GM18870 (cell line): ENCODE results near the gene TLDC2.
"Not testable (repeated sequence)": the region's sequence is repeated elsewhere in the genome, so short reads cannot be mapped to it uniquely, and the experiment has no call there.

Source experiments
- ATAC-seq: cut with Tn5 transposase; IDR thresholded peaks from one replicate; pipeline ENCODE4 v1.9.1; 2021; ENCODE audit warnings: moderate library complexity; ENCODE audit not compliant: unreplicated experiment

The TLDC2 gene

GRCh38 chr20:36875702-36876472 is at the start of gene TLDC2:
Gene TLDC2 (plus strand): TSS chr20:36876138. CDS start chr20:36876175, 37 bp downstream.
- ATAC-seq = no peak

DNA sequence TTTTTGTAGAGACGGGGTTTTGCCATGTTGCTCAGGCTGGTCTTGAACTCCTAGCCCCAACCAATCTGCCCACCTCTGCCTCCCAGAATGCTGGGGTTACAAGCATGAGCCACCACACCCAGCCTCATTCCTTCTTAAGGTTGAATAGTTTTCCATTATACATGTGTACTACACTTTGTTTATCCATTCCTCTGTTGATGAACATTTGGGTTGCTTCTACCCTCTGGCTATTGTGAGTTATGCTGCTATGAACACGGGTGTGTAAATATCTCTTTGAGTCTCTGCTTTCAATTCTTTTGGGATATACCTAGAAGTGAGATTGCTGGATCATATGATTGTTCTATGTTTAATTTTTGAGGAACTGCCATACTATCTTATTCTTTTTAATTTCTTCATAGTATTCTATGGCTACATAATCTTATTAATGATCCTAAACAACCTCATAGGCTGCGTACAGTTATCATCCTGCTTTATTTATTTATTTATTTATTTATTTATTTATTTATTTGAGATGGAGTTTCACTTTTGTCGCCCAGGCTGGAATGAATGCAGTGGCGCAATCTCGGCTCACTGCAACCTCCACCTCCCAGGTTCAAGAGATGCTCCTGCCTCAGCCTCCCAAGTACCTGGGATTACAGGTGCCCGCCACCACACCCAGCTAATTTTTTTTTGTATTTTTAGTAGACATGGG is 49.2 kb upstream of the TLDC2 start:
- no peak for ATAC-seq

- ATAC-seq = peak; percentile 76
Observed at GRCh38 chr20:36827541-36828279, 48.2 kb upstream of the TLDC2 start.

GRCh38 chr20:36830791-36831691 is 44.9 kb upstream of the TLDC2 start:
- no peak for ATAC-seq

GRCh38 chr20:36832791-36833190 is 43.1 kb upstream of the TLDC2 start:
- ATAC-seq = no peak

DNA sequence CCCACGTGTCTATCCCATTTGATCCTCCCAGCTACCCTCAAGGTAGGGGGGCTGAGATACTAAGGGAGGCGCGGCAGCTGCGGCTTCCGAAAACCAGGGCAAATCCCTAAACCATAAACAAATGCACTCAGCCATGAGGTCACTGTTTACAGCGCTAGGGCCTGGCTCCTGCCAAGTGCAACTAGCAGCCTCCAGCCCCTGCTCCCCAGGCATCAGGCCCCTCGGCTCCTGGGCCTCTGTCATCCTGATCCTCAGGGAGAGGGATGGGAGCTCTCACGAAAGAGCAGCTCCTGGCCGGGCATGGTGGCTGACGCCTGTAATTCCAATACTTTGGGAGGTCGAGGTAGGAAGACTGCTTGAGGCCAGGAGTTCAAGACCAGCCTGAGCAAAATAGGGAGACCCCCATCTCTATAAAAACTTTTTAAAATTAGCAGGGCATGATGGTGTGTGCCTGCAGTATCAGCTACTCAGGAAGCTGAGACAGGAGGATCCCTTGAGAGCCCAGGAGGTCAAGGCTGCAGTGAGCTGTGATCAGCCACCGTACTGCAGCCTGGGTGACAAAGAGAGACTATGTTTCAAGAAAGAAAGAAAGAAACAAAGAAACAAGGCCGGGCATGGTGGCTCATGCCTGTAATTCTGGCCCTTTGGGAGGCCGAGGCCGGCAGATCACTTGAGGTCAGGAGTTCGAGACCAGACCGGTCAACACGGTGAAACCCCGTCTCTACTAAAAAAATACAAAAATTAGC is 42.5 kb upstream of the TLDC2 start:
- no peak for ATAC-seq

GRCh38 chr20:36835025-36835424 is 40.9 kb upstream of the TLDC2 start:
- ATAC-seq = no peak

- no peak for ATAC-seq
Observed at GRCh38 chr20:36835453-36836198, 40.3 kb upstream of the TLDC2 start.

DNA sequence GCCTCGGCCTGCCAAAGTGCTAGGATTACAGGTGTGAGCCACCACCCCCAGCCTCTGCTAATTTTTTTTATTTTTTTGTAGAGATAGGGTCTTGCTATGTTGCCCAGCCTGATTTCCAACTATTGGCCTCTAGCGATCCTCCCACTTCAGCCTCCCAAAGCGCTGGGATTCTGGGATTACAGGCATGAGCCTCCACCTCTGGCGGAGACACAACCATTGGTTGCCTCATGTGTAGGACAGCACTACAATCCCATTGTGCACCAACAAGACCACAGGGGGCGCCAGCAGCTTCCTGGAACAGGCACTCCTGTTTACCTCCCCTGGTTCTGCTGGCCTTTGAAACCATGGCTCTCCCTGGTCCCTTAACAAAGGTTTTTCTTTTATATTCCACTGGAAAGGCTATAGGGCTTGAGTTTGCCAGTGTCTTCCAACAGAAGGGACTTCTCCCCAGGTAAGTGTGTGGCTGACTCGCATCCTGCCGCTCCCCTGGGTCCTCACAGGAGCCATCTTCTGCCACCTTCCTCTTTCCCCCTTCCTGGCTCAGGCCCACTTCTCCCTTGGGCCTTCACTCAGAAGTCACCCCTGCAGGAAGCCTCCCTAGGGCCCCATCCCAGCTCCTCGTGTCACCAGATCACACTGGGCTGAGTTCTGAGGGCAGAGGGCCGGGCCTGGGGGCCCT is 39.2 kb upstream of the TLDC2 start:
- ATAC-seq = no peak

GRCh38 chr20:36838376-36838775 is 37.6 kb upstream of the TLDC2 start:
- not testable (repeated sequence) for ATAC-seq

- no peak for ATAC-seq
Observed at GRCh38 chr20:36839150-36839549, 36.8 kb upstream of the TLDC2 start.

DNA sequence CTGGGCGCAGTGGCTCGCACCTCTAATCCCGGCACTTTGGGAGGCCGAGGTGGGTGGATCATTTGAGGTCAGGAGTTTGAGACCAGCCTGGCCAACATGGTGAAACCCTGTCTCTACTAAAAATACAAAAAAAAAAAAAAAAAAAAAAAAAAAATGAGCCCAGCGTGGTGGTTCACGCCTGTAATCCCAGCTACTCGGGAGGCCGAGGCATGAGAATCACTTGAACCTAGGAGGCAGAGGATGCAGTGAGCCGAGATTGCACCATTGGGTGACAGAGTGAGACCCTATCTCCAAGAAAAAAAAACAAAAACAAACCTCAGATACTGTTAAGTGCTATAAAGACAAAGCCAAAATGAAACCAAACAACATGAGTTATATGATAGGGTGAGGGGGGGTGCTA is 34.9 kb upstream of the TLDC2 start:
- ATAC-seq = not testable (repeated sequence)

GRCh38 chr20:36845288-36845971 is 30.5 kb upstream of the TLDC2 start:
- ATAC-seq = no peak

- ATAC-seq = no peak
Observed at GRCh38 chr20:36847009-36847709, 28.8 kb upstream of the TLDC2 start.

DNA sequence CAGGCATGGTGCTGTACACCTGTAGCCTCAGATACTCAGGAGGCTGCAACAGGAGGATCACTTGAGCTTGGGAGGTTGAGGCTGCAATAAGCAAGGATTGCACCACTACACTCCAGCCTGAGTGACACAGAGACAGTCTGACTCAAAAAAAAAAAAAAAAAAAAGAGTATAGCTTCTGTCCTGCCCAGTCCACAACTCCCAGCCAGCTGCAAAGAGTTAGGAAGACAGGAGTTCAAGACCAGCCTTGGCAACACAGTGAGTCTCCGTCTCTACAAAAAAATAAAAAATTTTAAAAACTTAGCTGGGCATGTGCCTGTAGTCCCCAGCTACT is 28.3 kb upstream of the TLDC2 start:
- no peak for ATAC-seq

GRCh38 chr20:36848078-36848660 is 27.8 kb upstream of the TLDC2 start:
- no peak for ATAC-seq

GRCh38 chr20:36848677-36849076 is 27.3 kb upstream of the TLDC2 start:
- ATAC-seq = no peak
